ENCODE measurements around the gene SPEN.

SPEN gene

GRCh38 chr1:15940110-15941043, 92.9 kb downstream of the SPEN start:
- DNase-seq (ENCODE audit: low spot score in 2 of 2) (no peak), ATAC-seq (no peak)
- Mint-ChIP-seq H3K4me3 (no peak overlapping the region), H3K9me3 (no peaks in the 10 kb centered on the region), H3K4me1 (peaks cover 15% of the 10 kb centered on the region), H3K27ac (peak overlapping the region; percentile 95), H3K36me3 (peaks cover 100% of the 10 kb centered on the region)

GRCh38 chr1:15941044-15941840, 93.7 kb downstream of the SPEN start:
- peaks cover 99% of the 10 kb centered on the region for H3K36me3 Mint-ChIP-seq
- ATAC-seq: no peak
- no peaks in the 10 kb centered on the region for H3K9me3 Mint-ChIP-seq
- DNase-seq (ENCODE audit: low spot score in 2 of 2): no peak
- H3K4me3 Mint-ChIP-seq: no peak overlapping the region
- peak overlapping the region; percentile 95 for H3K27ac Mint-ChIP-seq
- peaks cover 17% of the 10 kb centered on the region for H3K4me1 Mint-ChIP-seq

GRCh38 chr1:15941899-15942660, 94.6 kb downstream of the SPEN start:
- Mint-ChIP-seq H3K4me1 (peaks cover 25% of the 10 kb centered on the region), H3K4me3 (no peak overlapping the region), H3K27ac (peak overlapping the region; percentile 95), H3K9me3 (no peaks in the 10 kb centered on the region), H3K36me3 (peaks cover 99% of the 10 kb centered on the region)
- ATAC-seq (no peak), DNase-seq (ENCODE audit: low spot score in 2 of 2) (no peak)

GRCh38 chr1:15942661-15943327, 95.3 kb downstream of the SPEN start:
- H3K4me1 Mint-ChIP-seq: peaks cover 25% of the 10 kb centered on the region
- H3K27ac Mint-ChIP-seq: peak overlapping the region; percentile 95
- H3K9me3 Mint-ChIP-seq: no peaks in the 10 kb centered on the region

GRCh38 chr1:15943328-15943991, 96.0 kb downstream of the SPEN start:
- H3K36me3 Mint-ChIP-seq: peaks cover 99% of the 10 kb centered on the region

More at GRCh38 chr1:15942661-15943327, 95.3 kb downstream of the SPEN start:
- ATAC-seq (no peak), DNase-seq (ENCODE audit: low spot score in 2 of 2) (no peak)
- H3K4me3 Mint-ChIP-seq: no peak overlapping the region
- peaks cover 99% of the 10 kb centered on the region for H3K36me3 Mint-ChIP-seq

GRCh38 chr1:15943992-15944307, 96.4 kb downstream of the SPEN start:
- Mint-ChIP-seq H3K9me3 (no peaks in the 10 kb centered on the region), H3K4me1 (peaks cover 29% of the 10 kb centered on the region), H3K27ac (no peak overlapping the region), H3K36me3 (peaks cover 99% of the 10 kb centered on the region), H3K4me3 (no peak overlapping the region)
- no peak for DNase-seq (ENCODE audit: low spot score in 2 of 2)
- ATAC-seq: no peak

More at GRCh38 chr1:15943328-15943991, 96.0 kb downstream of the SPEN start:
- Mint-ChIP-seq H3K4me1 (peaks cover 25% of the 10 kb centered on the region), H3K4me3 (no peak overlapping the region), H3K9me3 (no peaks in the 10 kb centered on the region), H3K27ac (no peak overlapping the region)
- DNase-seq (ENCODE audit: low spot score in 2 of 2) (no peak), ATAC-seq (no peak)

GRCh38 chr1:15944308-15945010, 97.0 kb downstream of the SPEN start:
- Mint-ChIP-seq H3K9me3 (no peaks in the 10 kb centered on the region), H3K4me3 (no peak overlapping the region), H3K4me1 (peaks cover 34% of the 10 kb centered on the region), H3K27ac (peak overlapping the region; percentile 26), H3K36me3 (peaks cover 99% of the 10 kb centered on the region)
- no peak for ATAC-seq
- no peak for DNase-seq (ENCODE audit: low spot score in 2 of 2)

- ATAC-seq (no peak), DNase-seq (ENCODE audit: low spot score in 2 of 2) (no peak)
- Mint-ChIP-seq H3K36me3 (peaks cover 99% of the 10 kb centered on the region), H3K27ac (peak overlapping the region; percentile 26), H3K4me1 (peaks cover 42% of the 10 kb centered on the region), H3K9me3 (no peaks in the 10 kb centered on the region), H3K4me3 (no peak overlapping the region)
Observed at GRCh38 chr1:15945011-15945831, 97.7 kb downstream of the SPEN start.

- Mint-ChIP-seq H3K4me3 (peak overlapping the region; percentile 69), H3K9me3 (no peaks in the 10 kb centered on the region), H3K4me1 (peaks cover 49% of the 10 kb centered on the region), H3K27ac (peak overlapping the region; percentile 97), H3K36me3 (peaks cover 99% of the 10 kb centered on the region)
- DNase-seq (ENCODE audit: low spot score in 2 of 2): no peak
- ATAC-seq: no peak
Observed at GRCh38 chr1:15945832-15946448, 98.4 kb downstream of the SPEN start.

DNA sequence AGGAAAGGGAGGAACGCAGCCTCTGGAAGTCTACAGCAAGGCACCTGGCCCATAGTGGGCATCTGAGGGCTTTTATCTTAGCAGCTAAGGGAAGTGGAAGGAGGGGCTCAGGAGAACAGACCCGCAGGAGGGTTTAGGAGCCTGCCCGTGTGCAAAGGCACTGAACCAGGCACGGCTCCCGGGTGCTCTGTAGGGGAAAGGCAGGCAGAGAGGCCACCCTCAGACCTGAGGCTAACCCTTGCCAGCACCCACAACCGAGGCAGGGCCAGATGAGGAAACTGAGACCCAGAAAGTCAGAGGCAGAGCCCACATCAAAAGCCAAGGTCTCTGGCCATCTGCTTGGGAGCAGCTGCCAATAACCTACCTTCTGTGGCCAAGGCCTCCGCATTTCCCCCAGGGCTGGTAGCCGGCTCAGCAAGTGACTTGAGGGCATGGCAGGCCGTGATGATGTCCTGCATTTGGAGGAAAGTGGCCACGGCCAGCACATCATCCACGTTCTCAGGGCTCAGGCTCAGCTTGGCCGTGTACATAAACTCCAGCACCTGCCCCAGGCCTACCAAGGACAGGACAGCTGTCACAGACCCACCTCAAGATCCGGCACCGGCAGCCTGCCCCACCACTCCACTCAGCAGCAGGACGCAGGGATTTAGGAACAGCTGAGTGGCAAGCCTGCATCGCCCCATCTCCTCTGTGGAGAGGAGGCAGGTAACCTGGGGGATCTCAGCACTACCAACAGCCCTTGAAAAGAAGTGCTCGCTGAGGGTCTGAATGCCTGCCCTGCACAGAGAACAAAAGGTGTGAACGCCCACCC, 99.3 kb downstream of the SPEN start:
- Mint-ChIP-seq H3K4me1 (peaks cover 57% of the 10 kb centered on the region), H3K9me3 (no peaks in the 10 kb centered on the region), H3K4me3 (peak overlapping the region; percentile 69), H3K36me3 (peaks cover 99% of the 10 kb centered on the region), H3K27ac (peak overlapping the region; percentile 97)
- ATAC-seq: no peak
- DNase-seq (ENCODE audit: low spot score in 2 of 2): no peak

- Mint-ChIP-seq H3K9me3 (no peaks in the 10 kb centered on the region), H3K4me1 (peaks cover 65% of the 10 kb centered on the region), H3K27ac (peak overlapping the region; percentile 97), H3K4me3 (peak overlapping the region; percentile 69), H3K36me3 (peaks cover 99% of the 10 kb centered on the region)
- peak in 1 of 2 donors; percentile 57 for DNase-seq (ENCODE audit: low spot score in 2 of 2)
- ATAC-seq: peak; percentile 20
Observed at GRCh38 chr1:15947382-15948090, 100.0 kb downstream of the SPEN start.
